Hepatocyte (in vitro differentiated cells): ENCODE measurements around the gene LDAH. TPM values are rescaled to one million over a fixed set of nuclear protein-coding genes. Genes with fewer than 3 reads are reported as not detected.

ENCODE experiments used
- DNase-seq: peaks from one replicate; pipeline ENCODE4 v3.0.0-alpha.2; 2016; ENCODE audit warnings: low spot score
- H2AFZ ChIP-seq: fragments of 200-600 bp; sonication (generic); 2 replicates; pipeline ENCODE4 v1.6.0; 2016; ENCODE audit warnings: antibody characterized with exemption, mild to moderate bottlenecking
- H3K27ac ChIP-seq: fragments of 200-600 bp; sonication (generic); 2 replicates; pipeline ENCODE4 v1.5.1; 2016; ENCODE audit warnings: mild to moderate bottlenecking
- H3K27me3 ChIP-seq: fragments of 200-600 bp; sonication (generic); 2 replicates; pipeline ENCODE4 v1.6.1; 2016
- H3K36me3 ChIP-seq: fragments of 200-600 bp; sonication (generic); replicated peaks from 2 replicates; pipeline ENCODE4 v1.5.1; 2016; ENCODE audit warnings: low read depth; ENCODE audit not compliant: insufficient read depth
- H3K4me1 ChIP-seq: fragments of 200-600 bp; sonication (generic); 2 replicates; pipeline ENCODE4 v1.5.1; 2016; ENCODE audit warnings: mild to moderate bottlenecking, moderate library complexity; ENCODE audit not compliant: insufficient read depth
- H3K4me2 ChIP-seq: fragments of 200-600 bp; sonication (generic); 2 replicates; pipeline ENCODE4 v1.6.0; 2016
- H3K4me3 ChIP-seq: fragments of 200-600 bp; sonication (generic); 2 replicates; pipeline ENCODE4 v1.5.1; 2016; ENCODE audit warnings: mild to moderate bottlenecking
- H3K79me2 ChIP-seq: fragments of 200-600 bp; sonication (generic); 2 replicates; pipeline ENCODE4 v1.6.0; 2017; ENCODE audit warnings: mild to moderate bottlenecking
- H3K9me2 ChIP-seq: fragments of 200-600 bp; sonication (generic); replicated peaks from 2 replicates; pipeline ENCODE4 v1.6.0; 2017; ENCODE audit warnings: mild to moderate bottlenecking; ENCODE audit not compliant: insufficient read depth
- H3K9me3 ChIP-seq: fragments of 200-600 bp; sonication (generic); 2 replicates; pipeline ENCODE4 v1.5.1; 2016; ENCODE audit warnings: low read depth, mild to moderate bottlenecking
- H4K20me1 ChIP-seq: fragments of 200-600 bp; sonication (generic); 2 replicates; pipeline ENCODE4 v1.6.0; 2016; ENCODE audit warnings: mild to moderate bottlenecking; ENCODE audit not compliant: insufficient read depth, poor library complexity, severe bottlenecking
- EZH2 ChIP-seq: fragments of 200-600 bp; sonication (generic); IDR thresholded peaks from 2 replicates; pipeline ENCODE4 v1.6.1; 2016; ENCODE audit warnings: antibody characterized with exemption, mild to moderate bottlenecking, borderline replicate concordance
- EZH2phosphoT487 ChIP-seq: fragments of 200-600 bp; sonication (generic); IDR thresholded peaks from one replicate; pipeline ENCODE4 v1.6.1; 2018; ENCODE audit warnings: antibody characterized with exemption, mild to moderate bottlenecking, low read depth, moderate library complexity; ENCODE audit not compliant: unreplicated experiment, severe bottlenecking
- WGBS: methylation state at CpG from one replicate; pipeline ENCODE4 v1.1.6; 2016; ENCODE audit warnings: low lambda C conversion rate; ENCODE audit errors: missing lambda C conversion rate; 5-methylcytosine and 5-hydroxymethylcytosine counted together
- polyA plus RNA-seq: library from polyadenylated mRNA; unstranded; fragments of >200 nt; fragmentation: Nextera tagmentation; extraction: Ambion mirVana; gene quantifications from 2 replicates; pipeline ENCODE4 v1.2.1, GENCODE V29; 2016
- total RNA-seq: library from RNA; depleted of rRNA; stranded (reverse); fragments of >200 nt; gene quantifications from 2 replicates; pipeline ENCODE4 v1.2.3, GENCODE V29; 2014
- TF ChIP-seq, protein P1 (sequence below): fragments of 200-600 bp; sonication (generic); IDR thresholded peaks from 2 replicates; pipeline ENCODE4 v1.5.1; 2016; ENCODE audit warnings: antibody characterized with exemption, mild to moderate bottlenecking; ENCODE audit not compliant: poor library complexity

The LDAH gene
- total and polyA plus RNA-seq, 2 experiments from 2014 or later = 15.2 to 27.8 TPM

DNA sequence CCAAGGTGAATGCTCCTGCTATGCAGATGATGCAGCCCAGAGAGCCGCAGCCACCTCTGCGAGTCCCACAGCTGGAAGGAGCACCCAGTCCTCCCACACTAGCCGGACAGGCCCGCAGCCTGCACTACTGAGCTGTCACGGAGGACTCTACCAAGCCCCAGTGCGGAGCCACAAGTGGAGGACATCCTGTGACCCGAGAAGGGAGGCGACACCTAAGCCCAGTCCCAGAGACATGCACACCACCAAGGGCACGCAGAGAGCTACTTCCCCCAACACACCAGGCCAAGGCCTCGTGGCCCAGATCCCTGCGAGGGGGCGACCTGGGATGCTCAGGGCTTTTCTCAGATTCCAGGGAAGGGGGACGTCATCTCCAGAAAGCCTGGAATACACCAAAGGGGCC, 184.9 kb downstream of the LDAH start:
- Histone ChIP-seq H3K4me2 (no peak overlapping the region), H3K36me3 (no peaks in the 10 kb centered on the region), H3K4me3 (no peak overlapping the region), H4K20me1 (no peaks in the 10 kb centered on the region), H2AFZ (no peak overlapping the region), H3K4me1 (peaks cover 16% of the 10 kb centered on the region), H3K27ac (no peak overlapping the region), H3K9me3 (no peaks in the 10 kb centered on the region), H3K27me3 (no peaks in the 10 kb centered on the region), H3K79me2 (no peaks in the 10 kb centered on the region), H3K9me2 (no peaks in the 10 kb centered on the region)
- TF ChIP-seq EZH2 = no peak
- TF ChIP-seq, protein P1, sequence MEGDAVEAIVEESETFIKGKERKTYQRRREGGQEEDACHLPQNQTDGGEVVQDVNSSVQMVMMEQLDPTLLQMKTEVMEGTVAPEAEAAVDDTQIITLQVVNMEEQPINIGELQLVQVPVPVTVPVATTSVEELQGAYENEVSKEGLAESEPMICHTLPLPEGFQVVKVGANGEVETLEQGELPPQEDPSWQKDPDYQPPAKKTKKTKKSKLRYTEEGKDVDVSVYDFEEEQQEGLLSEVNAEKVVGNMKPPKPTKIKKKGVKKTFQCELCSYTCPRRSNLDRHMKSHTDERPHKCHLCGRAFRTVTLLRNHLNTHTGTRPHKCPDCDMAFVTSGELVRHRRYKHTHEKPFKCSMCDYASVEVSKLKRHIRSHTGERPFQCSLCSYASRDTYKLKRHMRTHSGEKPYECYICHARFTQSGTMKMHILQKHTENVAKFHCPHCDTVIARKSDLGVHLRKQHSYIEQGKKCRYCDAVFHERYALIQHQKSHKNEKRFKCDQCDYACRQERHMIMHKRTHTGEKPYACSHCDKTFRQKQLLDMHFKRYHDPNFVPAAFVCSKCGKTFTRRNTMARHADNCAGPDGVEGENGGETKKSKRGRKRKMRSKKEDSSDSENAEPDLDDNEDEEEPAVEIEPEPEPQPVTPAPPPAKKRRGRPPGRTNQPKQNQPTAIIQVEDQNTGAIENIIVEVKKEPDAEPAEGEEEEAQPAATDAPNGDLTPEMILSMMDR = no peak
- TF ChIP-seq EZH2phosphoT487 = no peak
- no peak for DNase-seq
- 96% methylated on average over 13 of the region's 13 CpGs for WGBS

DNA sequence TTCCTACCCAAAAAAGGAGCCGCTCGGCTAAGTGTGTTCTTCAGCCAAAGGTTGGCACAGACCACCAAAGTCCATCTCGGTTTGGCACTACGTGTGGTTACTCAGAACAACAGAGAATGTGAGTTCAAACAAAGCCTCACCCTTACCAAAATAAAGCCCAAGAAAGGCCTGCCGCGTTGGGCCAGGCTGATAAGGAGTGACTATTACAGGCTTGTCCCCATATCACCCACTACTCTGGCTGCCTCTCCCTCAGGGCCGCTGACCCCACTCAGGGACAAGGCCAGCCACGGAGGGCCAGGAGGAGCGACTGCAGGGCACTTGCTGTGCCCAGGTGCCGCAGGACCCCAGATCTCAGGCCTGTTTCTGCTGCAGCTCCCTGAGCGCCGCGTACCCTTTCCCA, 185.8 kb downstream of the LDAH start:
- no peak for DNase-seq
- no peaks in the 10 kb centered on the region for H3K9me3 ChIP-seq
- WGBS = 83% methylated on average over 12 of the region's 13 CpGs
- no peaks in the 10 kb centered on the region for H3K9me2 ChIP-seq
- no peaks in the 10 kb centered on the region for H3K79me2 ChIP-seq
- H3K4me1 ChIP-seq = peaks cover 16% of the 10 kb centered on the region
- no peak overlapping the region for H2AFZ ChIP-seq
- H4K20me1 ChIP-seq = no peaks in the 10 kb centered on the region
- no peaks in the 10 kb centered on the region for H3K27me3 ChIP-seq
- H3K4me2 ChIP-seq = no peak overlapping the region
- TF ChIP-seq, protein P1 = no peak
- TF ChIP-seq EZH2phosphoT487 (no peak), EZH2 (no peak)
- no peak overlapping the region for H3K4me3 ChIP-seq
- no peak overlapping the region for H3K27ac ChIP-seq
- no peaks in the 10 kb centered on the region for H3K36me3 ChIP-seq

GRCh38 chr2:20635675-20636584, 187.0 kb downstream of the LDAH start:
- H3K9me3 ChIP-seq = no peaks in the 10 kb centered on the region
- peaks cover 16% of the 10 kb centered on the region for H3K4me1 ChIP-seq
- TF ChIP-seq EZH2 (no peak), EZH2phosphoT487 (no peak)
- TF ChIP-seq, protein P1 = peak; percentile 99
- H3K4me2 ChIP-seq = peak overlapping the region; percentile 52
- H3K36me3 ChIP-seq = no peaks in the 10 kb centered on the region
- H2AFZ ChIP-seq = peak overlapping the region; percentile 38
- WGBS = 33% methylated on average over 31 of the region's 32 CpGs
- peak overlapping the region; percentile 66 for H3K27ac ChIP-seq
- DNase-seq = peak; percentile 93
- H3K27me3 ChIP-seq = no peaks in the 10 kb centered on the region
- H4K20me1 ChIP-seq = no peaks in the 10 kb centered on the region
- H3K9me2 ChIP-seq = no peaks in the 10 kb centered on the region
- H3K4me3 ChIP-seq = no peak overlapping the region
- H3K79me2 ChIP-seq = no peaks in the 10 kb centered on the region
